Nephron progenitor cell (in vitro differentiated cells): ENCODE results near the gene TUBA4A.

ENCODE experiments used
- DNase-seq: peaks from one replicate; pipeline ENCODE4 v3.0.0; 2021
- H3K27ac Mint-ChIP-seq: 2 replicates; pipeline ENCODE4 v1.8.0; 2021; ENCODE audit warnings: mild to moderate bottlenecking, moderate library complexity, mixed read lengths
- H3K27me3 Mint-ChIP-seq: 2 replicates; pipeline ENCODE4 v1.8.0; 2021; ENCODE audit warnings: mild to moderate bottlenecking, low read depth, mixed read lengths; ENCODE audit not compliant: poor library complexity
- H3K36me3 Mint-ChIP-seq: 2 replicates; pipeline ENCODE4 v1.8.0; 2021; ENCODE audit warnings: low read depth, mixed read lengths
- H3K4me1 Mint-ChIP-seq: 2 replicates; pipeline ENCODE4 v1.8.0; 2021; ENCODE audit warnings: mixed read lengths
- H3K4me3 Mint-ChIP-seq: 2 replicates; pipeline ENCODE4 v1.8.0; 2021; ENCODE audit warnings: mild to moderate bottlenecking, moderate library complexity, mixed read lengths
- H3K9me3 Mint-ChIP-seq: 2 replicates; pipeline ENCODE4 v1.8.0; 2021; ENCODE audit warnings: mild to moderate bottlenecking, moderate library complexity, mixed read lengths
- CTCF ChIP-seq: fragments of 200-600 bp; sonication (generic); IDR thresholded peaks from 2 replicates; pipeline ENCODE4 v1.5.0; 2021; ENCODE audit warnings: antibody characterized with exemption

The TUBA4A gene

GRCh38 chr2:219245148-219245898, 8.4 kb downstream of the TUBA4A start, which contains the start of the genes GLB1L and STK16:
Gene GLB1L, minus strand, starts transcription at chr2:219245444. Its CDS starts 1,871 bp downstream, at chr2:219243573.
Gene STK16, plus strand, starts transcription at chr2:219245479. Its CDS starts 521 bp downstream, at chr2:219246000.
- TF ChIP-seq CTCF, result no peak
- Mint-ChIP-seq H3K9me3 (no peaks in the 10 kb centered on the region), H3K36me3 (peaks cover 8% of the 10 kb centered on the region), H3K27me3 (peaks cover 8% of the 10 kb centered on the region), H3K27ac (peak within 1 kb of the TSS; percentile 98), H3K4me1 (peaks cover 58% of the 10 kb centered on the region), H3K4me3 (peak within 1 kb of the TSS; percentile 96)
- peak; percentile 96 for DNase-seq

DNA sequence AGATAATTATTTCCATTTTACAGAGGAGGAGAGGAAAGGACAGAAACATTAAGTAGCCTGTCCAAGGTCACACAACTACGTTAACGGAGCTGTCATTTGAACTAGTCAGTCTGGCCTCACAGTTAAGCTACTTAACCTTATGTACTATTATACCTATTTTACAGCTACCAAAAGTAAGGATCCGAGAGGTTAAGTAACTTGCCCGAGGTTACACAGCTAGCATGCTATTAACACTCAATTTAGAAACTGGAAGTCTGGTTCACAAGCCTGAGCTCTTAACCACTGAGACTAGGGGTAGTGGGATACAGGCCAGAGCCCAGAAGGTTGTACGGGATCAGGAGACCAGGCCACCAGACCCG, 8.9 kb downstream of the TUBA4A start:
- peaks cover 5% of the 10 kb centered on the region for H3K27me3 Mint-ChIP-seq
- no peaks in the 10 kb centered on the region for H3K9me3 Mint-ChIP-seq
- H3K27ac Mint-ChIP-seq, result peak overlapping the region; percentile 79
- no peak for DNase-seq
- peak overlapping the region; percentile 96 for H3K4me3 Mint-ChIP-seq
- peaks cover 8% of the 10 kb centered on the region for H3K36me3 Mint-ChIP-seq
- no peak for TF ChIP-seq CTCF
- peaks cover 55% of the 10 kb centered on the region for H3K4me1 Mint-ChIP-seq

GRCh38 chr2:219243291-219243761, 10.4 kb downstream of the TUBA4A start:
- H3K9me3 Mint-ChIP-seq, result no peaks in the 10 kb centered on the region
- peaks cover 41% of the 10 kb centered on the region for H3K4me1 Mint-ChIP-seq
- H3K36me3 Mint-ChIP-seq, result peaks cover 4% of the 10 kb centered on the region
- peaks cover 7% of the 10 kb centered on the region for H3K27me3 Mint-ChIP-seq
- DNase-seq, result peak; percentile 19
- peak overlapping the region; percentile 85 for H3K27ac Mint-ChIP-seq
- no peak for TF ChIP-seq CTCF
- H3K4me3 Mint-ChIP-seq, result peak overlapping the region; percentile 54

GRCh38 chr2:219234331-219234730, 19.4 kb downstream of the TUBA4A start:
- no peak for TF ChIP-seq CTCF

DNA sequence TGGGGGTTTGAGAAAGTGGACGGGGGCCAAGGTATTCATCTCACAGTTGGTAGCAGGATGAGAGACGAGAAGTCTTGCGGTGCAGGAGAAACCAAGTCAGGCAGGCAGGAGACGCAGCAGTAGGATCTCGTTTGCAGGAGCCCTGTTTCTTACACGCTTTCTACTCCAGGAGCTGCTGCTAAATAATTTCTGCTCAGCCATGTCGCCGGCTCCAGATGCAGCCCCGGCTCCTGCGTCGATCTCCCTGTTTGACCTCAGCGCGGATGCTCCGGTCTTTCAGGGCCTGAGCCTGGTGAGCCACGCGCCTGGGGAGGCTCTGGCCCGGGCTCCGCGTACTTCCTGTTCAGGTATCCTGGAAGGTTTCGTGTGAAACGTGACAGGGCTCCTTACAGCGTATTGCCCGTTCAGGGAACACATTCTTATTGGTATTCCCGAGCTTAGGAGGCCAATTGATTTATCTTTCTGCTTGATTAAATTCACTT, 23.6 kb downstream of the TUBA4A start:
- H3K27ac Mint-ChIP-seq, result peak overlapping the region; percentile 99
- TF ChIP-seq CTCF, result no peak
- peak overlapping the region; percentile 96 for H3K4me3 Mint-ChIP-seq
- peak; percentile 61 for DNase-seq
- H3K9me3 Mint-ChIP-seq, result no peaks in the 10 kb centered on the region
- peaks cover 7% of the 10 kb centered on the region for H3K27me3 Mint-ChIP-seq
- peaks cover 41% of the 10 kb centered on the region for H3K4me1 Mint-ChIP-seq
- H3K36me3 Mint-ChIP-seq, result peaks cover 50% of the 10 kb centered on the region

More at GRCh38 chr2:219234331-219234730, 19.4 kb downstream of the TUBA4A start:
- Mint-ChIP-seq H3K27me3 (no peaks in the 10 kb centered on the region), H3K9me3 (no peaks in the 10 kb centered on the region), H3K4me1 (peaks cover 24% of the 10 kb centered on the region), H3K27ac (no peak overlapping the region), H3K4me3 (no peak overlapping the region), H3K36me3 (peaks cover 55% of the 10 kb centered on the region)
- no peak for DNase-seq
